GM18526 (cell line): Measurements from ENCODE around the gene STT3A.

Source experiments
- POLR2A ChIP-seq: IDR thresholded peaks from 3 replicates; pipeline ENCODE4 v1.6.1; 2011; ENCODE audit not compliant: insufficient read length; ENCODE audit errors: extremely low read depth

STT3A gene

GRCh38 chr11:125624756-125625213, 32.1 kb downstream of the STT3A start, which contains the start of gene CHEK1:
Gene CHEK1, plus strand, starts transcription at chr11:125625163. Its CDS starts 1,606 bp downstream, at chr11:125626769.
- TF ChIP-seq POLR2A = no peak

GRCh38 chr11:125625225-125625629, 32.6 kb downstream of the STT3A start:
- no peak for TF ChIP-seq POLR2A

- TF ChIP-seq POLR2A = peak; percentile 83
Measured at GRCh38 chr11:125625630-125626287, 33.1 kb downstream of the STT3A start.

- no peak for TF ChIP-seq POLR2A
Measured at GRCh38 chr11:125626288-125626950, 33.8 kb downstream of the STT3A start.

DNA sequence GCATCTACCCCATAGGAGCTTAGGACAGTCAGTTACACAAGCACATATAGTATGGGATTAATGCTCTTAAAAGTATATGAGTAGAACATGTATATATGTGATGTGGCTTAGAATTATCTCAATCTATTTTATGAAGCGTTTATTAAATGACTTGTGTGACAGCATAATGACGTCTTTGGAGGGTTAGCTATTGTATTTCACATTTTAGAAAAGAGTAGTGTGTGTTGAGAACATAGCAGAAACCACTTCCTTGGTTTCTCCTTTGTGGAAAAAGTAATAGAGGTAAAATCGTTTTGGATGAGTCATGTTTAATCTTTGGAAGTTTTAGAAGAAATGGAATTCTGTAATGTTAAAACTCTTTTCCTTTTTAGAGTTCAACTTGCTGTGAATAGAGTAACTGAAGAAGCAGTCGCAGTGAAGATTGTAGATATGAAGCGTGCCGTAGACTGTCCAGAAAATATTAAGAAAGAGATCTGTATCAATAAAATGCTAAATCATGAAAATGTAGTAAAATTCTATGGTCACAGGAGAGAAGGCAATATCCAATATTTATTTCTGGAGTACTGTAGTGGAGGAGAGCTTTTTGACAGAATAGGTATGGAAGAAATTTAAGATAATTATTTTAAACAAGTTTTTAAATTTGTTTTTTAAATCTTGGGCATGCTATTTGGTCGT, 34.7 kb downstream of the STT3A start:
- TF ChIP-seq POLR2A = no peak

DNA sequence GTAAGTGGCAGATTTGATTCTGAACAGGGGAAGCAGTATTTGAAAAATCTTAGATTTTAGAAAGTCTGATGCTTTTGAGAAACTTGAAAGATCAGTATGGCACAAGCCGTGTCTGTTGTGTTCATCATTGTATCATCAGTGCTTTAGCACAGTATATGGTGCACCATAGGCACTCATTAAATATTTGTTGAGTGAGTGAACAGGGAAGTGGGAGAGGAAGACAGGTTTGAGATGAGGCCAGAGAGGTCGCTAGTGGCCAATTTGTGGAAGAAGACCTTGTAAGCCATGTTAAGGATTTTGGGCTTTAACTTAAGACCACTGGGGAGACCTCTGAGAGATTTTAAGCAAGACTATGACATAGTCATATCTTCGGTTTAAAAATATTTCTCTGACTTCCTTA, 45.2 kb downstream of the STT3A start:
- no peak for TF ChIP-seq POLR2A

GRCh38 chr11:125638315-125638714, 45.7 kb downstream of the STT3A start:
- no peak for TF ChIP-seq POLR2A

DNA sequence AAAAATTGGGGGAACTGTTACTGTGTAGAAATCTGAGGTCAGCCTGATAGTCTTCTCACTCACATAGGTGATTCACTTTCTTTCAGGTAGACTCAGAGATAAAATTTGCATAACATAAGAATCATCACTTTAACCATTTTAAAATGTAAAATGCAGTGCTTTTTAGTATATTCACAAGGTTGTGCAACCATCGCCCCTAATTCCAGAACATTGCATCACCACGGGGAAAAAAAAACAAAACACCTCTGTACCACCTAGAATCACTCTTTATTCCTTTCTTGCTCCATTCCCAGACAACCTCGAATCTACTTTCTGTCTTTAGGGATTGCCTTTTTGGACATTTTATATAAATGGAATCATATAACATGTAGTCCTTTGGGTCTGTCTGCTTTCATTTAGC, 53.2 kb downstream of the STT3A start:
- no peak for TF ChIP-seq POLR2A

- no peak for TF ChIP-seq POLR2A
Measured at GRCh38 chr11:125649465-125650166, 57.0 kb downstream of the STT3A start.

GRCh38 chr11:125662689-125663088, 70.0 kb downstream of the STT3A start:
- TF ChIP-seq POLR2A = no peak

- no peak for TF ChIP-seq POLR2A
Measured at GRCh38 chr11:125663910-125664309, 71.3 kb downstream of the STT3A start.

GRCh38 chr11:125667151-125667550, 74.5 kb downstream of the STT3A start:
- TF ChIP-seq POLR2A = no peak

DNA sequence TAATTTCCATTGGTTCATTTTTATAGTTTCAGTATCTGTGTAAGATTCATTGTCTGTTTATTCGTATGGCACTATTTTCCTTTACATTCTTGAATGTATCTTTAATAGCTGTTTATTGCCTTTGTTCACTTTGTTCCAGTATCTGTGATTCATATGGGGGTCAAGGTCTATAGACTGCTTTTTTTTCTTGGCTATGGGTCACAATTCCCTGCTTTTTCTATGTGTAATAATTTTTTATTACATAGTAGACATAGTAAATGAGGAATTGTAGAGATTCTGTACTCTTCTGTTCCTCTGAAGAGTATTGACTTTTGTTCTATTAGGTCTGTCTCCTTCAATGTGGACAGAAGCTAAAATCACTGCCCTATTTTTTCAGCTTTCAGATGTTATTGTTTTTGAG, 77.5 kb downstream of the STT3A start:
- TF ChIP-seq POLR2A = no peak

DNA sequence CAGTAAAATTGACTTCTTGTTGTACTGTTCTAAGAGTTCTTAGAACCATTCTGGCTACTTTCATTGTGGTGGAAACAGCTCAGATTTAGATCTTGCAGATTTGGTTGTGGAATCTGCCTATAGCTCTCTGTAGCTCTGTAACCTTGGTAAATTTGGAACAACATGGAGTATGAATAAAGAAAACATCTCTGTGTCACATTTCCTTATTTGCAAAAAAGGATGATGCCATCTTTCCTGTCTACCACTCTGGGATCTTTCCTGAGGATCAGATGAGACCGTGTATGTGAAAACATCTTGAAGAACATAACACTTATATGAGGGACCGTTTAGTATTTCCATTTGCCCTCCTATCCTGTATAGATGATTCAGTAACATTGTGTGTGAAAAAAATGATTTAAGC, 78.9 kb downstream of the STT3A start:
- TF ChIP-seq POLR2A = no peak
